Measurements from ENCODE around the gene TRAPPC12.

The TRAPPC12 gene

DNA sequence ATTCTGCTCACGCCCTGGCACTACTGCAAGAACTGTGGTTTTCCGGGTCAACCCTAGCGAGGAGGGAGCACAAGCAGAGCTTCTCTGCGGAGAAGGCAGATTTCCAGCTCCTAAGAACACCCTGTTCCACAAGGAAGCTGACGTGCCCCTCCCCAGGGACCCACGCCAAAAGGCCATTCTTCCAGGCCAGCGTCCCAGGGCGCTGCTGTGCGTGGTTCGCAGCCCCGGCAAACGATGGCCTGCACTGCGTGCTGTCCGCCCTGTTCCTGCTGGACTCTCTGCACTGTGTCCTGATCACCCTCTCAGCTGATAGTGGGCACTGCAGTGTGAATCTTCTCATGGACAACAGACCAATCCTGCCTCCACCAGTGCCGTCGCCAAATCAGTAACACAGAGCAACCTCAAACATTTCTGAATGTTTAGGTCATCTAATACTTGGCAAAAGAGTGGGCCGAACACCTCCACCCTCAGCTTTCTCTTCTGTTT, 90.7 kb downstream of the TRAPPC12 start:
- peak overlapping the region; percentile 5 for H3K4me3 ChIP-seq (ENCODE audit: control insufficient read depth, low read depth, low read length)
- peak; percentile 97 for DNase-seq (ENCODE audit: low read depth)
- TF ChIP-seq, protein P1, sequence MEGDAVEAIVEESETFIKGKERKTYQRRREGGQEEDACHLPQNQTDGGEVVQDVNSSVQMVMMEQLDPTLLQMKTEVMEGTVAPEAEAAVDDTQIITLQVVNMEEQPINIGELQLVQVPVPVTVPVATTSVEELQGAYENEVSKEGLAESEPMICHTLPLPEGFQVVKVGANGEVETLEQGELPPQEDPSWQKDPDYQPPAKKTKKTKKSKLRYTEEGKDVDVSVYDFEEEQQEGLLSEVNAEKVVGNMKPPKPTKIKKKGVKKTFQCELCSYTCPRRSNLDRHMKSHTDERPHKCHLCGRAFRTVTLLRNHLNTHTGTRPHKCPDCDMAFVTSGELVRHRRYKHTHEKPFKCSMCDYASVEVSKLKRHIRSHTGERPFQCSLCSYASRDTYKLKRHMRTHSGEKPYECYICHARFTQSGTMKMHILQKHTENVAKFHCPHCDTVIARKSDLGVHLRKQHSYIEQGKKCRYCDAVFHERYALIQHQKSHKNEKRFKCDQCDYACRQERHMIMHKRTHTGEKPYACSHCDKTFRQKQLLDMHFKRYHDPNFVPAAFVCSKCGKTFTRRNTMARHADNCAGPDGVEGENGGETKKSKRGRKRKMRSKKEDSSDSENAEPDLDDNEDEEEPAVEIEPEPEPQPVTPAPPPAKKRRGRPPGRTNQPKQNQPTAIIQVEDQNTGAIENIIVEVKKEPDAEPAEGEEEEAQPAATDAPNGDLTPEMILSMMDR (conservative IDR thresholded peaks at IDR 0.05; ENCODE audit: control insufficient read depth, insufficient read depth, low read depth, low read length) = no peak

DNA sequence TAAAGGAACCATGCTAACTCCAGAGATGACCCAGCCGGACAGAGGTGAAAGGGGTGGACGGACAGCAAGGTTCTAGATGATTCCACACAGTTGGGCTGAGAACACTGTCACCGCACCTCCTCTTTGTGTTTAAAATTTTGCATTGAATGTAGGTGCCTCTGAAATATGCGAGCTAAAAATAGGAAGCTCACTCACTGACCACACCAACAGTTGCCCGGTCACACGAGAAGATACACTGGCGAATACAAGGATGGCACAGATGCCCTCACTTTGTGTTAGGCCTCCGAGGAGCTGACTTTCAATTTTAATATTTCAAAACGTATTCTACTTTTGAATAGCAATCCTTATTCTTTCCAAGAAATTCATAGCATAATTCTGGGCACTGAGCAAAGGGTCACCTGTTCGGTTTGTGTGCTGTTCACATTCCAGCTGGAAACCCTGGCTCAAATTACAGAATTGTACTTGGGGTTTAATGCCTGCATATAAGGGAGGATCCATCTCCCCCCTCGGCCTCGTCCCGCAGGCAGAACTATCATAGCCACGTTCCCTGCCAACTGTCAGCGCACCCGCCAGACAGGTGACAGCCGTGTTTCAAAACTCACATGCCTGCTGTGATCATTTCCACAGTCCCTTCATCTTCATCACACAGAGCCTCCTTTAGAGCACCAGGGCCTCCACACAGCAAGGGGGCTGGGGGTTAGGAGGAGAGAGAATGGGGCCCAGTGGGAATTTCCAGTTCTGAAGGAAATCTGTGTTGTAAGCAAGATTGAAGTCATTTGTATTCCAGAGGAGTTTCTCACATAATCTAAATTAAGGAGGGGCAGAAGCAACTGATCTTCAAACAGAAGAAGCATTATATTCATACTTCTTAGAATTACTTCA, 91.6 kb downstream of the TRAPPC12 start:
- TF ChIP-seq, protein P1 (conservative IDR thresholded peaks at IDR 0.05; ENCODE audit: control insufficient read depth, insufficient read depth, low read depth, low read length) = no peak
- no peak overlapping the region for H3K4me3 ChIP-seq (ENCODE audit: control insufficient read depth, low read depth, low read length)
- peak; percentile 38 for DNase-seq (ENCODE audit: low read depth)

DNA sequence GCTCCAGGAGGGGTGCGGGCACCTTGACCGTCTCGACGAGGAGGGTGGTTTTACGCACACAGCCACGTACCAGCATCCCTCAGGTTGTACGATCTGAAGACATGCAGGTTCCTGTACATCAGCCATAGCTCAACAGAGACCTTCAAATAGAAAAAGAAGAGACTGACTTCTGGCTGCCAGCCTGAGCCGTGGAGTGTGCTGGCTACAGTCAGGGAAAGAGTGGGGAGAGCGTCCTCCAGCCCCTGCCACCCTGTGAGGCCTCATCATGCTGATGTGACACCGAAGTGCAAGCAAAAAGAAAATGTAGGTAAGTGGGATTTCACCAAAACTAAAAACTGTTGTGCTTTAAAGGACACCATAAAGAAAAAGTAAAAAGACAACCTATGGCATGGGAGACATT, 92.8 kb downstream of the TRAPPC12 start:
- TF ChIP-seq, protein P1 (conservative IDR thresholded peaks at IDR 0.05; ENCODE audit: control insufficient read depth, insufficient read depth, low read depth, low read length) = no peak
- DNase-seq (ENCODE audit: low read depth) = no peak
- H3K4me3 ChIP-seq (ENCODE audit: control insufficient read depth, low read depth, low read length) = no peak overlapping the region

DNA sequence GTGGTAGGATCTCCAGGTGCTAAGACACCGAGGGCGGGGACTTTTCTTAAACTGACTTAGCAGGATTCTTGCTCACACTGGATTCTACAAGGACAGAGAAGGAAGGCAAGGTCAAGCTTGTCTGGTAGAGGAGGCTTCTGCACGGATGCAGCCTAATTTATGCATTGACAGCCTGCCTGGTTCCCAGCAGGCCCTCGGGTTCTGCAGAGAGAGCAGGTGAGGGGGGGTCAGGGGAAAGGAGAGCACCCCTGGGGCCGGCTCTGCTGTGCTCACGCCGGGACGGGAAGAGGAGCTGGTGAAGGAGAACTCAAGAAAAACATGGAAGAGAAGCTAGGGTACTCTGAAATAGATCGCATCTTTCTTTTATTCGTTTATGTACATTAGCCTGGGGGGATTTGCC, 93.5 kb downstream of the TRAPPC12 start:
- no peak overlapping the region for H3K4me3 ChIP-seq (ENCODE audit: control insufficient read depth, low read depth, low read length)
- DNase-seq (ENCODE audit: low read depth) = no peak
- TF ChIP-seq, protein P1 (conservative IDR thresholded peaks at IDR 0.05; ENCODE audit: control insufficient read depth, insufficient read depth, low read depth, low read length) = no peak

DNA sequence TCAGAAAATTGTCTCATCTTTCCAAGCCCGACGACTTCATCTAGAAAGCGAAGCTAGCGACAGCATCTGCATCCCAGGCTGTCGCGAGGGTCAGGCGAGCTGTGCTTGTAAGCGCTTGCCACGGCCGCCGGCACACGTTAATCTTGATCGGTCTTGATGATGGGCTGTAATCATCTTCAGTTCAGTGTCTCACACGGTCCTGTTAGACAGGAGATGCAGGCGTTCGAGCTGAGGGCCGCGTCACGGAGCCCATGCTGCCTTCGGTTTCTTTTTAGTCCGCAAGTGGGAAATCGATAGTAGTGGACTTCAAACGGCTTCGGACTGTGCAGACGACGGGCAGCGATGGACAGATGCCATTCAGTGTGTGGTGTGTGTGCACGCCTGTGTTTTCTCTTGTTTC, 96.3 kb downstream of the TRAPPC12 start:
- DNase-seq (ENCODE audit: low read depth) = no peak
- TF ChIP-seq, protein P1 (conservative IDR thresholded peaks at IDR 0.05; ENCODE audit: control insufficient read depth, insufficient read depth, low read depth, low read length) = no peak
- no peak overlapping the region for H3K4me3 ChIP-seq (ENCODE audit: control insufficient read depth, low read depth, low read length)

DNA sequence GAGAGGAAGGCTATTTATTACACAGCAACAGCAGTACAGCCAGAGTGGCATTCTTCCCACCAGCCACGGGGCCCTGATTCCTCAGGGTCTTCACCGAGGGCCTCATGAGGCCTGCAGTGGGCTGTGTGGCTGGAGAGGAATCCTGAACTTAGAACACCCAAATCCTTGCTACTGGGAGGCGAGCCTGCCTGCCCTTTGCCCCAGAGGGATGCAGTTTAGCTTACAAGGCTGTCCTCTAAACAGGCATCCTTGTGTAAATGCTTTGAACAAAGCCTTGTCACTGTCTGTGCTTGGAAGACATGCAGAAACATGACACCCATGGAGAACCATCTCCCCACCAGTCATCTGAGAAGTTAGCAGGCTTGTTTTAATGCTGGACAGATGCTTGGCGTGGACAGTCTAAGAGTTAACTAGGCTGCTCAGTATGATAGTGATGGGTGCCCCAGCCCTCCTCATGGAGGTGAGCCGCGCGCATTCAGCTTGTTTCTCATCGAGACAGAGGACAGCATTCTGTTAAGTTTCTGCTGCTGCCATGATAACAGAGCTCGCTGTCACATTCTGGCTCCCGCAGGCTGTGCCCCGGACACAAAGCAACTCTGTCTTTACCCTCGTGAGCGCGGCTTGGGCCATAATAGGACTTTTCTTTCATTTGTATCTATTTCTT, 97.0 kb downstream of the TRAPPC12 start:
- TF ChIP-seq, protein P1 (conservative IDR thresholded peaks at IDR 0.05; ENCODE audit: control insufficient read depth, insufficient read depth, low read depth, low read length) = no peak
- DNase-seq (ENCODE audit: low read depth) = peak; percentile 69
- no peak overlapping the region for H3K4me3 ChIP-seq (ENCODE audit: control insufficient read depth, low read depth, low read length)

Measured in fibroblast of mammary gland (primary cell).